GM18505 (cell line): ENCODE measurements around the gene CA5B.
"Not testable (repeated sequence)": the region's sequence is repeated elsewhere in the genome, so short reads cannot be mapped to it uniquely, and the experiment has no call there.

ENCODE experiments used
- ATAC-seq: cut with Tn5 transposase; IDR thresholded peaks from one replicate; pipeline ENCODE4 v1.9.1; 2021; ENCODE audit not compliant: unreplicated experiment
- POLR2A ChIP-seq: IDR thresholded peaks from 4 replicates; pipeline ENCODE4 v1.6.1; 2011; ENCODE audit warnings: borderline replicate concordance; ENCODE audit not compliant: insufficient read depth, insufficient read length; ENCODE audit errors: extremely low read depth

The CA5B gene

DNA sequence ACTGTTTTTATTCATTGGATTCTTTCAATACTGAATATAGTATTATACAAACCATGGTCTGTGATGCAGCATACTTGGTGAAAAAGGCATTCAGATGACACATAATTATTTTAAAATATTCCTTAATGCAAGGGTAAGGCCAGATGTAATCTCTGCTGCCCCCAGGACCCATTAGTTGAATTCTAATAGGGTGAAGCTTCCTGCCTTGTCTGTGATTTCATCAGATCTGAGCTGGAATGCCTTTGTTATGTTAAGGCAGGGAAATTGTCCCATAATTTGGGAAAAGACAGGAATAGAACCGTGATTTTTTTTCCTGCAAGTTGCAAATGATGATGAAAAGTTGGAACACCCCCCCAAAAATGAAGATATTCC lies 78.4 kb downstream of the CA5B start:
- no peak for ATAC-seq
- no peak for TF ChIP-seq POLR2A

DNA sequence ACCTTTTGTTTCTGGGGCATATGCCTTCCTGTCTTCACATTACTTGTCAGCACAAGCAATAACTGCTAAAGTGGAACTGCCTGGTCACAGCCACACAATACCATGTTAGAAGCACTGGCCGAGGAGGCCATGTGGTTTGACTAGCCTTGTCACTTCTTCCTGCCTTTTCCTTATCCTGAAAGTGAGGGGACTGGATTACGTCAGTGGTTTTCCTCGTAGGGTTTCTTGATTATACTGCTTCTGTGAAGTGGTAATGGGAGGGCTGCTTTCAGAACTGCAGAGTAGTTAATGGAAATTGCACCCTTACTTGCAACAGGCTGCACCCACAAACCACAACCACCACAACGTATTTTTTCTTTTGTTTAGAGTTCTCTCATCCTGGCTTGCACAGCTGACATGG lies 78.8 kb downstream of the CA5B start:
- no peak for TF ChIP-seq POLR2A
- ATAC-seq, result no peak

DNA sequence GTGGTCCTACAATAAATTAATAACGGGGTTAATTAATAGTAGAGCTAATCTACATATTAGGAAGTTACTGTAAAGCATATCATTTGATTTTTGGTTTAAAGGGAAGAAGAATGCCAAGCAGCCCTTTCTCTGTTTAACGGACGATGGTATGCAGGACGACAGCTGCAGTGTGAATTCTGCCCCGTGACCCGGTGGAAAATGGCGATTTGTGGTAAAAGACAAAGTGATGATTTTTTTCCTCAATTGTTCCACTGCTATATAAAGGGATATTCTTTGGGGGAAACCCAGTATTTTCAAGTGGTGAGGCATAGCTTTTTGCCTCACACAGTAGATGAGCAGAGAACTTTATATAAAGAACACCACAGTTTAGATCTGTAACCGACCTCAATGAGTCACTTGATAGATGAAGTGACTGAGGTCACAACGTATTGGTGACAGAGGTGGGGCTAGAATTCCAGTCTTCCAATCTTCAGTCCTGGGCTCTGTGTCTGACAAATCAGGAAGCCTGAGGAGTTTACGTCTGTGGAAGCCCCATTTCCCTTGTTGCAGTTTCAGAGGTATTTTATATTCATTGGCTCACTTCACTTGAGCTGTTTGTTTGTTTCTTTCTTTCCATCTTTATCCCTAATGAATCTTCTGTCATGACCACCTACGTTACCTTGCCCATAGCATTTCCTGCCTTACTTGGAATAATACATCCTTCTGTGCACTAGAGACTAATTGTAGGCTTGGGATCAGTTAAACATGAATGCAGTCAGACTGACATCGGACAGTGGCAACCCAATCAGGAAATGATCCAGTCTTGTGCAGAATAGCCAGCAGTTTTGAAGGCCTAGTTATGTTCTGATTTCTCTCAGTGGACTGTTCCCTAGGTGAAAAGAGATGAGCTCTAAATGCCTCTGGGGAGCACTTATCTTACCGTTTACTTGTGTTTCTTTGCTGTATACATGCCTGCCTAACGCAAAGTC lies 82.3 kb downstream of the CA5B start:
- no peak for ATAC-seq
- TF ChIP-seq POLR2A, result no peak

DNA sequence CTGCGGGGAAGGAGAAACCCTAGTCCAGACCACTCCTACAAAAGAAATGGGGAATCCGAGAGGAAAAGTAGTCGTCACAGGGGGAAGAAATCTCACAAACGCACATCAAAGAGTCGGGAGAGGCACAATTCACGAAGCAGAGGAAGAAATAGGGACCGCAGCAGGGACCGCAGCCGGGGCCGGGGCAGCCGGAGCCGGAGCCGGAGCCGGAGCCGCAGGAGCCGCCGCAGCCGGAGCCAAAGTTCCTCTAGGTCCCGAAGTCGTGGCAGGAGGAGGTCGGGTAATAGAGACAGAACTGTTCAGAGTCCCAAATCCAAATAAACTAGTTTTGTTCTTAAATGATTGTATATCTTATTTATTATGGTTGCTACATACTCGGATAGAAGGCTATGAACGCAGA lies 84.9 kb downstream of the CA5B start:
- TF ChIP-seq POLR2A, result no peak
- no peak for ATAC-seq

DNA sequence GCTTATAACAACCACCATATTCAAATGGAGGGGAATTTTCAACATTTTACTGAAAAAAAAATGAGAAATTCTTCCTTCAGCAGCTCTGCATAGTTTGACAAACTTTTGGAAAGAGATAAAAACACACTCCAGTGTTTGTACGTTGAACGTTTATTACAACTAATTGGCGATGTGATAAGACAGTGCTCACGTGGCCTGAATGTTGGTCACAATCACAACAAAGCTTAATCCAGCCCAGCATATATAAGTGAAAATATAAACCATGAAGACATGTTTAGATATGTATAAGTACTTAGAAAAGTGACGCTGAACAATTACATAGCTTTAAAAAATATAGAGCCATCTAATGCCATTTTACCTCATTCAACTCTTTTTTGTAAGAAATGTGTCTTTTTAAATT lies 87.9 kb downstream of the CA5B start:
- no peak for TF ChIP-seq POLR2A
- no peak for ATAC-seq

DNA sequence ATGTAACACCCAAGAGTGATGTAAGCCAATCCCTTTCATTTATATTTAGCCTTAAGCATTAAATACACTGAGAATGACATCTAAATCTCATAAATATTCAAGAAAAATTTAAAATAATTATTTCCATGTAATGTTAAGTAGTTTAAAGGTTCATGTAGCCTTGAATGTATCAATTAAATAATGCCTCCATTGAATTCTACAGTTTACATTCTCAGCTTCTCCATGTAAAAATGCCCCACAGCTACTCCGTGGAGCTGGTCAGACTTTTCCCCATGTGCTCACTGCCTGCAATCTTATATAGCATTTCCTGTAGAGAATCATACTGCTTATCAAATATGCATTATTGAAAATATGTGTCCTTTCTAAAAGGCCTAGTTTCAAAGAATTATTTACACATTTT lies 91.1 kb downstream of the CA5B start:
- no peak for ATAC-seq
- TF ChIP-seq POLR2A, result no peak

DNA sequence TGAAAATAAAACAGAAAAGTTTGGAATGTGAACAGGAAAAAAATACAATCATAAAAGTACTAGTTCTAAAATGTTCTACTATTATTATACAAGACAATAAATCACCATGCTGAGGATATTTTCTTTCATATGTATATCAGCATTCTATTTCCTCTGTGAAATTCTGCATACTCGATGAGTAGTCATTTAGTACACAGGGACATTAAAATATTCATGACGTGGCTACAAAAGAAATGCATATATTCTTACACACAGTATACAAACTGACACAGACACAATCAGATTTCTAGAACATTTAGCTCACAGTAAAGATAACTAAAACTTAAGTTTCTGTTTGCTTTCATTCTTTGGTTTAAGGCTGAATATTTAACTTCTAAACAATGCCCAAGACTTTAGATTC lies 93.3 kb downstream of the CA5B start:
- ATAC-seq, result not testable (repeated sequence)

DNA sequence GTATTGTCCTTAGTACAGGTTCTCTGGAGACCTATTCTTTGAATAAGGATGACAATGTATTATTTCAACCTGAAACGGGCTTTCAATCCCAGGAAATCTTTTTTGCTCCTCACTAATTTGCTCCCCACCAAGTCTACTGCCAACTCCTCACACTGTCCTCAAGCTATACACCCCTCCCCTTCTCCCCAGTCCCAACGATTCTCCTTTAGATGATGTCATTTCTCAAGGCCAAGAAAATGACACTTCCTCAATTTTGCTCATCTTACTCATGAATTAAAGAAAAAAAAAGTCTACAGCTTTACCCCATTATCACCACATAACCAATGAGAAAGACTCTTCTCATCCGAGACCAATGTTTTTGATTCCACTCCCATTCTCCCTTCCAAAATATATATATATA lies 96.0 kb downstream of the CA5B start:
- no peak for ATAC-seq
- TF ChIP-seq POLR2A, result no peak

DNA sequence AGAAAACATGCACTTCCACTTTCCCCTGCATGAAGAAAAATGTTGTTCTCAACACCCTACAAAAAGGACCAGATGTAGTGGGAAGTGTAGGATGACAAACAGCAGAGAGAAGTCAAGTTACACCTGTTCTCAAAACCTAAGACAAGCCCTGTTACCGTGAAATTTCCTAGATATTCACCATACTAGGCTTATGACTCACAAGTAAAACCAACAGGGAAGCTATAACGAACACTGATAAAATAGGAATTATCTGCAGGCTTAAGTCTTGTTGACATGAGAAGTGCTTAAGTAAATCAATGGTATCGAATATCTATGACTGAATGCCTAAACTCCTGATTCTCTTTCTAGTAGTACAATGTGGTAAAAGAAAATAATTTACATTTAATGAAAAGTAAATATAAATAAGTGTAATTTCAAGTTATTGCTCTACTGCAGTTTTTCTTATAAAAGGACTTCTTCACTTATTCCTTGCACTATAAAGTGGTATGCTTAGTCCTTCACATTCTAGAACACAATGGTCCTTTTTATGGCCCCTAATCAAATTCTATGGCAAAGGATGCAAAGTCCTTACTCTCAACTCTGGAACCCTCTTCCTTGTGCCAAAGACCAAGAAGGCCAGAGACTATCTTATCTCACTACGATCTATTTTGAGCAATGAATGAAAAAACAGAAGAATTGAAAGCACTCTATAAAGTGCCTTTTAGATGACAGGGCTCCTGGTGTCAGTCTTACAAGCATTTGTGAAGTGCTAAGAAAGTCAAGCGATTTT lies 96.9 kb downstream of the CA5B start:
- no peak for TF ChIP-seq POLR2A
- no peak for ATAC-seq
